ENCODE data around the gene DEGS2. TPM values are rescaled to one million over a fixed set of nuclear protein-coding genes. Genes with fewer than 3 reads are reported as not detected.

Gene DEGS2
- total RNA-seq, 4 donors from 2014 or later: 0.16 to 0.94 (median 0.68) TPM

DNA sequence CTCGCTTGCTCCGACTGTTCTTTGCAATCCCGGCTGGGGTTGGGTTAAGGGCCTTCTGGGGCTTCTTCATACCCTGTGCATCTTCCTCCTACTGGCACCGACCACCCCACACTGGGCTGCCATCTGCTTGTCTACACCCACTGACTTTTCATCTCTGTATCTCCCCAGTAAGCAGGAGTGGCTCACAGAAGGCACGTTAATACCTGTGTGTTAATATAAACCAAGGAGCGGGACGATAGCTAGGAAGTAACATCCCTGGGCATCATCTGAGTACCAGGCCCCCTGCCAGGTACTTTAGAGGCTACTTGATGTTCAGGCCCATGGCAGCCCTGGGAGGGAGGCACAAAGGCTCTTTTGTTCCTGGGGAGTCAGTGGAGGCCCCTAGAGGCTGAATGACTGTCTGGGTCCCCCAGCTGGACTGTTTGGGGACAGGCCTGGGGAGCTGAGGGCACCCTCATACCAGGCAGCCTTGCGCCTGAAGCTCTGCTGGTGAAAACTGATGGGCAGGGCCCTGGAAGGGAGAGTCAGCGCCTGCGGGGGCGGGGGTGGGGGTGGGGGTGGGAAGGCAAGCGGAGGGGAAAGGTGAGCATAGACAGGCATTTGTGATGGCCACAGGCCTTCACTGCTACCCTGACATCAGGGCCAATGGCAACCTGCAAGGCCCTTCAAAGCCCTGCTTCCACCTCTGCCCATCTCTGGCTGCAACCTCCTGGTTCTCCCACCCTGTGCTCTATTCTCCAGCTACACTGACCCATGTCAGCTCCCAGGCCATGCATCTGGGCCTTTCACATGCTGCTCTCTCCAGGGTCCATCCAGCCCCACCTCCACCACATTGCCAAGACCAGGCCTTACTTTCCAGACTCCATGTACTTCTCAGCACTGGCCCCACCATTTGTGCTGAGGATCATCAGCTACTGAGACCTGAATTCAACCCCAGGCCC, 34.2 kb upstream of the DEGS2 start:
- 8 to 80% methylated on average over 3 to 5 of the region's 12 CpGs for WGBS, 2 donors (ENCODE audit: low coverage in 1 of 2)
- TF ChIP-seq EP300 (IDR thresholded peaks at IDR 0.05): no peak
- TF ChIP-seq, protein P1, sequence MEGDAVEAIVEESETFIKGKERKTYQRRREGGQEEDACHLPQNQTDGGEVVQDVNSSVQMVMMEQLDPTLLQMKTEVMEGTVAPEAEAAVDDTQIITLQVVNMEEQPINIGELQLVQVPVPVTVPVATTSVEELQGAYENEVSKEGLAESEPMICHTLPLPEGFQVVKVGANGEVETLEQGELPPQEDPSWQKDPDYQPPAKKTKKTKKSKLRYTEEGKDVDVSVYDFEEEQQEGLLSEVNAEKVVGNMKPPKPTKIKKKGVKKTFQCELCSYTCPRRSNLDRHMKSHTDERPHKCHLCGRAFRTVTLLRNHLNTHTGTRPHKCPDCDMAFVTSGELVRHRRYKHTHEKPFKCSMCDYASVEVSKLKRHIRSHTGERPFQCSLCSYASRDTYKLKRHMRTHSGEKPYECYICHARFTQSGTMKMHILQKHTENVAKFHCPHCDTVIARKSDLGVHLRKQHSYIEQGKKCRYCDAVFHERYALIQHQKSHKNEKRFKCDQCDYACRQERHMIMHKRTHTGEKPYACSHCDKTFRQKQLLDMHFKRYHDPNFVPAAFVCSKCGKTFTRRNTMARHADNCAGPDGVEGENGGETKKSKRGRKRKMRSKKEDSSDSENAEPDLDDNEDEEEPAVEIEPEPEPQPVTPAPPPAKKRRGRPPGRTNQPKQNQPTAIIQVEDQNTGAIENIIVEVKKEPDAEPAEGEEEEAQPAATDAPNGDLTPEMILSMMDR (IDR thresholded peaks at IDR 0.05): no peak
- no peak for TF ChIP-seq POLR2A (IDR thresholded peaks at IDR 0.05)
- no peak for TF ChIP-seq POLR2AphosphoS5 (IDR thresholded peaks at IDR 0.05)

DNA sequence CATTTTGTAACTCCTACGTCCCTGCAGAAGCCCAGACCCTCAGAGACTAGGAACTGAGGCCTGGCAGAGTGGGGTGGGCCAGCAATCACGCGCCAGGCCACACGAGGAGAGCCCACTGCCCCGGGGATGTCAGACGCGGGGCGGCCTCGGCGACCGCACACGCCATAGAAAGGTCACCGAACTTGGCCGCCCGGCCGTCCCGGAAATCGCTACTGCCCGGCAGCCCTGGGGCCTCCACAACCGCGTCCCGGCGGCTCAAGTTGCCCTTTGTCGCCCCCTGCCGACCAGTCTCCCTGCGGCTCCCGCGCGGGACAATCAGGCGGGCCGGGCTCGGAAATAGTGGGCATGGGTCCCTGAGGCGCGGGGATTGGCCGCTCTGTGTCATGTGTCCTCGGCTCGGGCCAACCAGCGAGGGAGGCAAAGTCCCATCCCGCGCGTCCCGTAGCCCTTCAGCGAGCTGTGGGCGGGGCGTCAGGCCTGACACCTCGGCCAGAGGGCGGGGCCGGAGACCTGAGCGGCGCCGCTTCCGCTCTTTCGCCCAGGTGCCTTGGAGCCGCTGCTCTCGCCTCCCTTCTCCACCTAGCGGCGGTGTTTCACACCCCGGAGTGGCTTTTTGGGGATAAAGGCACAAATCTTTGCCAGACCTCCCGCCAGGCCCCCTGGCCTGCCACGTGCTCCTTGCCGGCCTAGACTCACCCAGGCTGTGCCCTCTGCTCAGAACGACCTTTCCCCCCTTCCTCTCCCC, 33.4 kb upstream of the DEGS2 start:
- peak overlapping the region; percentile 28 to 55 for H3K4me3 ChIP-seq
- no peaks in the 10 kb centered on the region for H3K36me3 ChIP-seq
- TF ChIP-seq, protein P1 (IDR thresholded peaks at IDR 0.05): peak in 3 of 4 experiments; percentile 88 to 90 (median 90)
- TF ChIP-seq POLR2A (IDR thresholded peaks at IDR 0.05) (peak; percentile 32 to 39), POLR2AphosphoS5 (IDR thresholded peaks at IDR 0.05) (peak; percentile 68), EP300 (IDR thresholded peaks at IDR 0.05) (no peak)
- WGBS, 2 donors (ENCODE audit: low coverage in 1 of 2): 14 to 44% methylated on average over 2 to 4 of the region's 62 CpGs
- no peaks in the 10 kb centered on the region for H3K27me3 ChIP-seq
- peak overlapping the region; percentile 78 to 94 (median 90) for H3K27ac ChIP-seq
- H3K9me3 ChIP-seq: no peaks in the 10 kb centered on the region
- peak; percentile 100 for ATAC-seq
- peaks cover 0 to 20% (median 6%) of the 10 kb centered on the region in 3 donors for H3K4me1 ChIP-seq

More for the DNA sequence above, 34.2 kb upstream of the DEGS2 start:
- Histone ChIP-seq H3K4me3 (peak overlapping the region; percentile 8 to 55), H3K4me1 (peaks cover 0 to 20% (median 6%) of the 10 kb centered on the region in 3 donors), H3K27me3 (no peaks in the 10 kb centered on the region), H3K9me3 (no peaks in the 10 kb centered on the region), H3K27ac (peak overlapping the region; percentile 25 to 94 (median 90)), H3K36me3 (no peaks in the 10 kb centered on the region)
- no peak for ATAC-seq

DNA sequence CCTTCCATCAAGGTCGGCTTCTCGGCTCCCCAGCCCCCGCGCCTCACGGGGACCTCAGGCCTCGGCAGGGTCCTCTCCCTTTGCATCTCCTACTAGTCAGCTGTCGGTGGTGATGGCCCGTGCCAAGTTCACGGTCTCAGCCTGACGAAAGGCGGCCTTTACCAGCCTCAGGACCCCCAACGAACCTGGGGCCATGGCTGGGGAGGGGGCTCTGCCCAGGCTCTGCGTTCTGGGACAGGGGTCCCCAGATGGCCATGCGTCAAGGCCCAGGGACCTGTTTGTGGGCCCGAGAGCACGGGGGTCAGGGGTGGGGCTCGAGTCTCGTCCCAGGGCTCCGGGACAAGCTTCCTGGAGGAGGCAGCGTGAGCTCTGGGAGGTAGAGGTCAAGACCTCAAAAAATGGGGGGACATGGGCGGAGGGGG, 32.8 kb upstream of the DEGS2 start:
- H3K27me3 ChIP-seq: no peaks in the 10 kb centered on the region
- 18 to 37% methylated on average over 2 to 11 of the region's 21 CpGs for WGBS, 2 donors (ENCODE audit: low coverage in 1 of 2)
- no peaks in the 10 kb centered on the region for H3K36me3 ChIP-seq
- H3K4me3 ChIP-seq: peak overlapping the region; percentile 28 to 55
- no peaks in the 10 kb centered on the region for H3K9me3 ChIP-seq
- ATAC-seq: no peak
- H3K27ac ChIP-seq: peak overlapping the region; percentile 78 to 94 (median 90)
- peaks cover 0 to 20% (median 6%) of the 10 kb centered on the region in 3 donors for H3K4me1 ChIP-seq
- TF ChIP-seq POLR2A (IDR thresholded peaks at IDR 0.05): no peak
- TF ChIP-seq, protein P1 (IDR thresholded peaks at IDR 0.05): no peak
- no peak for TF ChIP-seq EP300 (IDR thresholded peaks at IDR 0.05)
- no peak for TF ChIP-seq POLR2AphosphoS5 (IDR thresholded peaks at IDR 0.05)

DNA sequence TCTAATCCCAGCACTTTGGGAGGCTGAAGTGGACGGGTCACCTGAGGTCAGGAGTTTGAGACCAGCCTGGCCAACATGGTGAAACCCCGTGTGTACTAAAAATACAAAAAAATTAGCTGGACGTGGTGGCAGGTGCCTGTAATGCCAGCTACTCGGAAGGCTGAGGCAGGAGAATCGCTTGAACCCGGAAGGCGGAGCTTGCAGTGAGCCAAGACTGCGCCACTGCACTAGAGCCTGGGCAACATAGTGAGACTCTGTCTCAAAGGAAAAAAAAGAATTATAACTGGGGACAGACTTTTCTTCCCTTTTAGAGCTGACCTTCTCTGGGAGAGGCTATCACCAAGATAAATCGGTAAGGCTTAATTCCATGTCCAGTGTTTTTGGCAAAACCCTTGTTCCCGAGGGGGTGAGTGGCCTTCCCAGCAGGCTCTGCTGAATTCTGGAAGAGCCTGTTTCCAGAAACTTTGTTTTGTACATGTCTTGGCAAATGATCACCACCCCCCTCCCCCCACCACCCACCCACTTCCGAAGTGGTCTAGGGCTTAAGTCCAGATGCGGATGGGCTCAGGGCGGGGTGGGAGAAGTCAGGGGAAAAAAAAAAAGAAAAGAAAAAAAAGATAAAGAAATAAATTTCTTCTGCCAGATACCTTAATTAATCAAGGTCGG, 32.3 kb upstream of the DEGS2 start:
- WGBS, 2 donors (ENCODE audit: low coverage in 1 of 2): 73 to 79% methylated on average over 7 to 11 of the region's 14 CpGs
- ATAC-seq: no peak

More for the DNA sequence above, 32.3 kb upstream of the DEGS2 start:
- Histone ChIP-seq H3K4me1 (peaks cover 0 to 20% (median 6%) of the 10 kb centered on the region in 3 donors), H3K4me3 (peak overlapping the region in 1 of 2 donors; percentile 55), H3K9me3 (no peaks in the 10 kb centered on the region), H3K36me3 (no peaks in the 10 kb centered on the region), H3K27me3 (no peaks in the 10 kb centered on the region), H3K27ac (peak overlapping the region in 3 of 4 donors; percentile 88 to 94 (median 91))
- TF ChIP-seq, protein P1 (IDR thresholded peaks at IDR 0.05): no peak
- TF ChIP-seq POLR2AphosphoS5 (IDR thresholded peaks at IDR 0.05): no peak
- TF ChIP-seq POLR2A (IDR thresholded peaks at IDR 0.05): no peak
- TF ChIP-seq EP300 (IDR thresholded peaks at IDR 0.05): no peak

Measured in gastroesophageal sphincter (tissue), 4 donors.